Measurements from ENCODE around the gene LRRN4CL.
A peak's percentile ranks its signal among the peaks of the same experiment; 100 is the strongest.

The LRRN4CL gene

DNA sequence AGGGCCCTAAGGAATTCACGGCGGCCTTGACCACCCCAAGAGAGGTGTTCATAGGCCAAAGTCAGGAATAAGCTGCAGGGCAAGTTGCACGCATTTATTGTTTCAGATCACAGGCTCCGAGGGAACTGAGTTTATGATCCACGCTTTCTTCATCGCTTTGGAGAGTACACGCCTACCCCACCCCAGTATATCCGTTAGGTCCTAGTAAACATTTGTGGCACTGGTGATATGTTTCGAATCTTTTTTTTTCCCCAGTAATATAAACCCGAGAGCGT is 43.7 kb downstream of the LRRN4CL start:
- DNase-seq (ENCODE audit: low read depth) = no peak
- peak overlapping the region; percentile 93 for H3K4me3 ChIP-seq (ENCODE audit: low read length)
- TF ChIP-seq, protein P1, sequence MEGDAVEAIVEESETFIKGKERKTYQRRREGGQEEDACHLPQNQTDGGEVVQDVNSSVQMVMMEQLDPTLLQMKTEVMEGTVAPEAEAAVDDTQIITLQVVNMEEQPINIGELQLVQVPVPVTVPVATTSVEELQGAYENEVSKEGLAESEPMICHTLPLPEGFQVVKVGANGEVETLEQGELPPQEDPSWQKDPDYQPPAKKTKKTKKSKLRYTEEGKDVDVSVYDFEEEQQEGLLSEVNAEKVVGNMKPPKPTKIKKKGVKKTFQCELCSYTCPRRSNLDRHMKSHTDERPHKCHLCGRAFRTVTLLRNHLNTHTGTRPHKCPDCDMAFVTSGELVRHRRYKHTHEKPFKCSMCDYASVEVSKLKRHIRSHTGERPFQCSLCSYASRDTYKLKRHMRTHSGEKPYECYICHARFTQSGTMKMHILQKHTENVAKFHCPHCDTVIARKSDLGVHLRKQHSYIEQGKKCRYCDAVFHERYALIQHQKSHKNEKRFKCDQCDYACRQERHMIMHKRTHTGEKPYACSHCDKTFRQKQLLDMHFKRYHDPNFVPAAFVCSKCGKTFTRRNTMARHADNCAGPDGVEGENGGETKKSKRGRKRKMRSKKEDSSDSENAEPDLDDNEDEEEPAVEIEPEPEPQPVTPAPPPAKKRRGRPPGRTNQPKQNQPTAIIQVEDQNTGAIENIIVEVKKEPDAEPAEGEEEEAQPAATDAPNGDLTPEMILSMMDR (conservative IDR thresholded peaks at IDR 0.05; ENCODE audit: low read depth, low read length) = no peak

DNA sequence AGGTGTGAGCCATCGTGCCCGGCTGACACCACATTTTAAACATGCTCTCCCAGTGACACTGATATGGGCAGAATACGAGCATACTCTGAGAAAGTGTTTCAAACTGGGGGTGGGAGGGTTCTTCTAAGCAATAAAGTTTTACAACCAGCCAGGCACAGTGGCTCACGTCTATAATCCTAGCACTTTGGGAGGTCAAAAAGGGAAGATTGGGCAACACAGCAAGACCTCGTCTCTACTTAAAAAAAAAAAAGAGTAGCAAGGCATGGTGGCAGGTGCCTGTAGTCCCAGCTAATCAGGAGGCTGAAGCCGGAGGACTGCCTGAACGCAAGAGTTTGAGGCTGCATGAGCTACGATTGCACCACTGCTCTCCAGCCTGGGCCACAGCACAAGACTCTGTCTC is 45.1 kb downstream of the LRRN4CL start:
- no peak overlapping the region for H3K4me3 ChIP-seq (ENCODE audit: low read length)
- TF ChIP-seq, protein P1 (conservative IDR thresholded peaks at IDR 0.05; ENCODE audit: low read depth, low read length) = no peak
- no peak for DNase-seq (ENCODE audit: low read depth)
